ENCODE measurements around the gene ALDH1L2. TPM values are rescaled to one million over a fixed set of nuclear protein-coding genes. Genes with fewer than 3 reads are reported as not detected.

The ALDH1L2 gene
- total RNA-seq, 1 experiment from 2014 or later, result 1.9 TPM

DNA sequence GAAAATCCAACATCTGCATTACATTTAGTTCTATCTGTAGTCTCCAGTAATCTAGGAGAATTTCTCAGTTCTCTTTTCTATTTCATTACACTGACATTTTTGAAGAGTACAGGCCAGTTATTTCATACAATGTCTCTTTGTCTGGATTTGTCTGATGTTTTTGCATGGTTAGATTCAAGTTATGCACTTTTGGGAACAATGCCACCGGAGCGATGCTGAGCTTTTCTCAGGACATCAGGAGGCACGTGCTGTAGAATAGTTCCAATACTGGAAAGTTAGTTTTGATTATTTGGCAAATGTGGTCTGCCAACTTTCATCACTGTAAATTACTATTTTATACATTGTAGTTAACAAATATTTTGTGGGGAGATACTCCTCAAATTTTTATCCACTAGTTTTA lies 43.1 kb downstream of the ALDH1L2 start:
- H3K14ac ChIP-seq (ENCODE audit: insufficient read depth, low read length), result no peak overlapping the region
- H2AK5ac ChIP-seq (ENCODE audit: insufficient read length, low read length), result no peak overlapping the region
- no peak overlapping the region for H2AFZ ChIP-seq (ENCODE audit: low read length)
- H4K8ac ChIP-seq (replicated peaks; ENCODE audit: insufficient read length, low read depth, low read length), result no peak overlapping the region
- H3K56ac ChIP-seq (ENCODE audit: insufficient read length, low read depth, low read length), result no peak overlapping the region
- H2BK120ac ChIP-seq (ENCODE audit: low read depth, low read length, poor library complexity, severe bottlenecking), result no peak overlapping the region
- H3K9me3 Mint-ChIP-seq, result no peaks in the 10 kb centered on the region
- no peak overlapping the region for H3K27ac Mint-ChIP-seq
- TF ChIP-seq, protein P1, sequence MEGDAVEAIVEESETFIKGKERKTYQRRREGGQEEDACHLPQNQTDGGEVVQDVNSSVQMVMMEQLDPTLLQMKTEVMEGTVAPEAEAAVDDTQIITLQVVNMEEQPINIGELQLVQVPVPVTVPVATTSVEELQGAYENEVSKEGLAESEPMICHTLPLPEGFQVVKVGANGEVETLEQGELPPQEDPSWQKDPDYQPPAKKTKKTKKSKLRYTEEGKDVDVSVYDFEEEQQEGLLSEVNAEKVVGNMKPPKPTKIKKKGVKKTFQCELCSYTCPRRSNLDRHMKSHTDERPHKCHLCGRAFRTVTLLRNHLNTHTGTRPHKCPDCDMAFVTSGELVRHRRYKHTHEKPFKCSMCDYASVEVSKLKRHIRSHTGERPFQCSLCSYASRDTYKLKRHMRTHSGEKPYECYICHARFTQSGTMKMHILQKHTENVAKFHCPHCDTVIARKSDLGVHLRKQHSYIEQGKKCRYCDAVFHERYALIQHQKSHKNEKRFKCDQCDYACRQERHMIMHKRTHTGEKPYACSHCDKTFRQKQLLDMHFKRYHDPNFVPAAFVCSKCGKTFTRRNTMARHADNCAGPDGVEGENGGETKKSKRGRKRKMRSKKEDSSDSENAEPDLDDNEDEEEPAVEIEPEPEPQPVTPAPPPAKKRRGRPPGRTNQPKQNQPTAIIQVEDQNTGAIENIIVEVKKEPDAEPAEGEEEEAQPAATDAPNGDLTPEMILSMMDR (conservative IDR thresholded peaks at IDR 0.05), result no peak
- no CpG with 5 or more reads among the region's 3 CpGs for WGBS (ENCODE audit: extremely low coverage, insufficient read length, low lambda C conversion rate)
- H3T11ph ChIP-seq (ENCODE audit: low read length), result no peak overlapping the region
- no peak overlapping the region for H2BK15ac ChIP-seq (ENCODE audit: low read depth, low read length)
- no peak overlapping the region for H4K91ac ChIP-seq (ENCODE audit: insufficient read length, low read depth, low read length)
- H3K79me2 ChIP-seq (ENCODE audit: insufficient read depth, low read length), result no peaks in the 10 kb centered on the region
- no peaks in the 10 kb centered on the region for H3K4me1 Mint-ChIP-seq
- H3K4me3 Mint-ChIP-seq, result no peak overlapping the region
- H3K23me2 ChIP-seq (ENCODE audit: insufficient read length, low read depth, low read length, poor library complexity, severe bottlenecking), result no peaks in the 10 kb centered on the region
- no peaks in the 10 kb centered on the region for H3K27me3 Mint-ChIP-seq (ENCODE audit: low read depth)
- H2BK20ac ChIP-seq (ENCODE audit: low read depth, low read length, poor library complexity, severe bottlenecking), result no peak overlapping the region
- H3K23ac ChIP-seq (ENCODE audit: insufficient read length, low read depth, low read length), result no peak overlapping the region
- no peaks in the 10 kb centered on the region for H3K4me1 ChIP-seq (ENCODE audit: insufficient read depth, low read length)
- no peak overlapping the region for H4K5ac ChIP-seq (ENCODE audit: insufficient read length, low read depth, low read length)
- H3K36me3 Mint-ChIP-seq (ENCODE audit: insufficient read depth in 1 of 3, low read depth in 3 of 3), result peaks cover 2 to 8% (median 3%) of the 10 kb centered on the region in 3 experiments; a peak in 2 of 7 replicates
- H3K27me3 ChIP-seq (ENCODE audit: insufficient read depth, low read length), result no peaks in the 10 kb centered on the region
- no peak for DNase-seq
- no peak overlapping the region for H3K9ac ChIP-seq (ENCODE audit: extremely low read depth, insufficient read length, low read length)
- H2BK12ac ChIP-seq (ENCODE audit: insufficient read length, low read depth, low read length), result no peak overlapping the region
- no peak overlapping the region for H3K4me2 ChIP-seq (ENCODE audit: insufficient read depth, insufficient read length, low read length)
- H4K20me1 ChIP-seq (ENCODE audit: control insufficient read depth, insufficient read depth, insufficient read length), result no peaks in the 10 kb centered on the region
- no peak overlapping the region for H3K4ac ChIP-seq (ENCODE audit: low read depth, low read length)
- no peaks in the 10 kb centered on the region for H3K79me1 ChIP-seq (ENCODE audit: insufficient read depth, low read depth, low read length, poor library complexity, severe bottlenecking)
- no peak overlapping the region for H2BK5ac ChIP-seq (ENCODE audit: insufficient read length, low read length)
- no peaks in the 10 kb centered on the region for H3K9me3 ChIP-seq (ENCODE audit: control insufficient read depth, low read depth, low read length)
- H3K27ac ChIP-seq (ENCODE audit: insufficient read length, low read depth, low read length), result no peak overlapping the region
- H3K18ac ChIP-seq (ENCODE audit: insufficient read length, low read depth, low read length), result no peak overlapping the region

Measured in H9 (cell line).